GM10266 (cell line): ENCODE measurements around the gene HAUS6.

ENCODE experiments used
- DNase-seq: peaks from one replicate; pipeline ENCODE4 v3.0.0; 2012; ENCODE audit errors: extremely low spot score
- TF ChIP-seq, protein P1 (sequence below): IDR thresholded peaks from 2 replicates; pipeline ENCODE4 v1.5.1; 2012; ENCODE audit warnings: mild to moderate bottlenecking, low read depth; ENCODE audit not compliant: control insufficient read depth, insufficient read depth; ENCODE audit errors: missing control alignments

Gene HAUS6

DNA sequence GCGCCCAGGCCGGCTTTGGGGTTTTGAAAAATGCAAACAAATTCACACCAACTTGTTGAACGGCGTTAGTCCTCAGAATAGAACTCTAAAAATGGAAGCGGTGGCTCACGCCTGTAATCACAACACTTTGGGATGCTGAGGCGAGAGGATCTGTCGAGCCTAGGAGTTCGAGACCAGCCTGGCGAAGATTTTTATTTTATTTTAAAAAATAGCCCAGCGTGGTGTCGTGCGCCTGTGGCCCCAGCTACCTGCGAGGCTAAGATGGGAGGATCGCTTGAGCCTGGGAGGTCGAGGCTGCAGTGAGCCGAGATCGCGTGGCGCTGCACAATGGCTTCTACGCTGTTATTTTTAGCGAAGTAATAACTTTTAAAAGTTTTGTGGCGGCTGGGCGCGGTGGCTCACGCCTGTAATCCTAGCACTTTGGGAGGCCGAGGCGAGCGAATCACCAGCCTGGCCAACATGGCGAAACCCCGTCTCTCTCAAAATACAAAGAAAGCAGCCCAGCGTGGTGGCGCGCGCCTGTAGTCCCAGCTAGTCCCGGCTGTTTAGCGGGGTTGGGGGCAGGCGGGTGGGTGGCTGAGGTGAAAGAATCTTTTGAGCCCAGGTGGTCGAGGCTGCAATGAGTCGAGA lies 25.3 kb upstream of the HAUS6 start:
- DNase-seq, result no peak
- TF ChIP-seq, protein P1, sequence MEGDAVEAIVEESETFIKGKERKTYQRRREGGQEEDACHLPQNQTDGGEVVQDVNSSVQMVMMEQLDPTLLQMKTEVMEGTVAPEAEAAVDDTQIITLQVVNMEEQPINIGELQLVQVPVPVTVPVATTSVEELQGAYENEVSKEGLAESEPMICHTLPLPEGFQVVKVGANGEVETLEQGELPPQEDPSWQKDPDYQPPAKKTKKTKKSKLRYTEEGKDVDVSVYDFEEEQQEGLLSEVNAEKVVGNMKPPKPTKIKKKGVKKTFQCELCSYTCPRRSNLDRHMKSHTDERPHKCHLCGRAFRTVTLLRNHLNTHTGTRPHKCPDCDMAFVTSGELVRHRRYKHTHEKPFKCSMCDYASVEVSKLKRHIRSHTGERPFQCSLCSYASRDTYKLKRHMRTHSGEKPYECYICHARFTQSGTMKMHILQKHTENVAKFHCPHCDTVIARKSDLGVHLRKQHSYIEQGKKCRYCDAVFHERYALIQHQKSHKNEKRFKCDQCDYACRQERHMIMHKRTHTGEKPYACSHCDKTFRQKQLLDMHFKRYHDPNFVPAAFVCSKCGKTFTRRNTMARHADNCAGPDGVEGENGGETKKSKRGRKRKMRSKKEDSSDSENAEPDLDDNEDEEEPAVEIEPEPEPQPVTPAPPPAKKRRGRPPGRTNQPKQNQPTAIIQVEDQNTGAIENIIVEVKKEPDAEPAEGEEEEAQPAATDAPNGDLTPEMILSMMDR, result no peak

- DNase-seq, result no peak
These were observed 21.7 kb upstream of the HAUS6 start for GRCh38 chr9:19124430-19124793.

GRCh38 chr9:19122490-19123042 lies 19.9 kb upstream of the HAUS6 start:
- TF ChIP-seq, protein P1, result no peak
- no peak for DNase-seq

More at GRCh38 chr9:19124430-19124793, 21.7 kb upstream of the HAUS6 start:
- TF ChIP-seq, protein P1, result no peak

DNA sequence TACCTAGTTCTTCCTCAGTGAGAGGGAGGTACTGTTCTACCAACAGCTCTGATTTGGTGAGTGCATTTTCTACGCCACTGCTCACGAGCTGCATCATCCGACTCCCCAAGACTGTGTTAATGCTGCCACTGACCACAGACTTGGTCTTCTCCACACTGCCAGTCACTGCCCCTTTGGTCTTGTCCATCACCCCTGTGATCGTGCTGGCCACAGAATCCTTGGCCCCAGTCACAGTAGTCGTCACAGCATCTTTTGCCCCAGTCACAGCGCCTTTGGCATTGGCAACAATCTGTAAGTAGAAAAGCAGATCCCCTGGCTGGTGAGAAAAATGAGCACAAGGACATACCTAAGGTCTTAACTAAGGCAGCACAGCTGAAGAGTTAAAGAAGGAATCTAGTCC lies 18.2 kb upstream of the HAUS6 start:
- TF ChIP-seq, protein P1, result no peak
- DNase-seq, result no peak

DNA sequence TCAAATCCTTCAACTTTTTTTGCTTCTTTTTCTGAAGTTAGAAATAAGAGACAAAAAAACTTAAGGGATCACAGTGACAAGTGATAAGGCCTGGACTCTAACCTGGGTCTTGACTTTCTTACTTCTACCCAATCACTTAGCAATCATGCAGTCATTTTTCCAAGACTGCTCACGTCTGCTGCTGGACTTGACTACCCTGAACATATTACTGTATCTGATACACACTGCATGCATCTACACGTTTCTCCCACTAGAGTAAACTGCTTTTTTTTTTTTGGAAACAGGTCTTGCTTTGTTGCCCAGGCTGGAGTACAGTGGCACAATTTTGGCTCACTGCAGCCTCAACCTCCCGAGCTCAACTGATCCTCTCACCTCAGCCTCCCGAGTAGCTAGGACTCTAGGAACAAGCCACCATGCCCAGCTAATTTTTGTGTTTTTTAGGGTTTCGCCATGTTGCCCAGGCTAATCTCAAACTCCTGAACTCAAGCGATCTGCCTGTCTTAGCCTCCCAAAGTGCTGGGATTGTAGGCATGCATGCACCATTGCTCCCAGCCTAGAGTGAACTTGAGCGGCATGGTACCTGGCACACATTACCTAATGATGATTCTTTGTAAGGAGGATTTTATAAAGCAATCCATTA lies 17.2 kb upstream of the HAUS6 start:
- no peak for DNase-seq

GRCh38 chr9:19119246-19119645 lies 16.5 kb upstream of the HAUS6 start:
- TF ChIP-seq, protein P1, result no peak
- no peak for DNase-seq

More for the DNA sequence above, 17.2 kb upstream of the HAUS6 start:
- TF ChIP-seq, protein P1, result no peak
